GM12801 (cell line): ENCODE data around the gene RHBDL1.

ENCODE experiments used
- TF ChIP-seq, protein P1 (sequence below): IDR thresholded peaks from one replicate; pipeline ENCODE4 v1.5.1; 2011; ENCODE audit warnings: control low read depth; ENCODE audit not compliant: insufficient read length; ENCODE audit errors: extremely low read depth

Gene RHBDL1

DNA sequence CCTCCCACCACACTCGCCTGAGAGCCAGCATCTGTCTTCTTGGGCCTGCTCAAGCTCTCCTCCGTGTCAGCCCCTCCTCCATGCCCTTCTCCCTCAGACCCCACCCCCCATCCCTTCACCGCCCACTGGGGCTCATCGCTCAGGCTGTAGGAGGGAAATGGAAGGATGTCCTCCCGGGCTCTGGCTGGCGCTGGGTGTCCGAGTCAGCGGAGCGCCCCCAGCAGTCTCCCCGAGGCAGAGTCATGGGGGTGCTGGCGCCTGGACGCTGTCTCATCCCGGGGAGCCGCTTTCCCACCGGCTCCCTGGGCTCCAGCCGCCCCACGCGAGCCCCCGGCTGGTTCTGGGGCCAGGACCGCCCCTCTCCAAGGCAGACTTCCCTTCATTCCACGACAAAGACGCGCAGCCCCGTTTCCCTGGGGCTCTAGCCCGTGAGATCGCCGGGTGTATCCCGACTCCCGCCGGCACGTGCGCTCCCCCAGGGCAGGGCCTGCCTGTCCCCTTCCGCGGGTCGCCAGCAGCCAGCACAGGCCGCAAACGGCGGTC is 45.0 kb downstream of the RHBDL1 start:
- TF ChIP-seq, protein P1, sequence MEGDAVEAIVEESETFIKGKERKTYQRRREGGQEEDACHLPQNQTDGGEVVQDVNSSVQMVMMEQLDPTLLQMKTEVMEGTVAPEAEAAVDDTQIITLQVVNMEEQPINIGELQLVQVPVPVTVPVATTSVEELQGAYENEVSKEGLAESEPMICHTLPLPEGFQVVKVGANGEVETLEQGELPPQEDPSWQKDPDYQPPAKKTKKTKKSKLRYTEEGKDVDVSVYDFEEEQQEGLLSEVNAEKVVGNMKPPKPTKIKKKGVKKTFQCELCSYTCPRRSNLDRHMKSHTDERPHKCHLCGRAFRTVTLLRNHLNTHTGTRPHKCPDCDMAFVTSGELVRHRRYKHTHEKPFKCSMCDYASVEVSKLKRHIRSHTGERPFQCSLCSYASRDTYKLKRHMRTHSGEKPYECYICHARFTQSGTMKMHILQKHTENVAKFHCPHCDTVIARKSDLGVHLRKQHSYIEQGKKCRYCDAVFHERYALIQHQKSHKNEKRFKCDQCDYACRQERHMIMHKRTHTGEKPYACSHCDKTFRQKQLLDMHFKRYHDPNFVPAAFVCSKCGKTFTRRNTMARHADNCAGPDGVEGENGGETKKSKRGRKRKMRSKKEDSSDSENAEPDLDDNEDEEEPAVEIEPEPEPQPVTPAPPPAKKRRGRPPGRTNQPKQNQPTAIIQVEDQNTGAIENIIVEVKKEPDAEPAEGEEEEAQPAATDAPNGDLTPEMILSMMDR: no peak

DNA sequence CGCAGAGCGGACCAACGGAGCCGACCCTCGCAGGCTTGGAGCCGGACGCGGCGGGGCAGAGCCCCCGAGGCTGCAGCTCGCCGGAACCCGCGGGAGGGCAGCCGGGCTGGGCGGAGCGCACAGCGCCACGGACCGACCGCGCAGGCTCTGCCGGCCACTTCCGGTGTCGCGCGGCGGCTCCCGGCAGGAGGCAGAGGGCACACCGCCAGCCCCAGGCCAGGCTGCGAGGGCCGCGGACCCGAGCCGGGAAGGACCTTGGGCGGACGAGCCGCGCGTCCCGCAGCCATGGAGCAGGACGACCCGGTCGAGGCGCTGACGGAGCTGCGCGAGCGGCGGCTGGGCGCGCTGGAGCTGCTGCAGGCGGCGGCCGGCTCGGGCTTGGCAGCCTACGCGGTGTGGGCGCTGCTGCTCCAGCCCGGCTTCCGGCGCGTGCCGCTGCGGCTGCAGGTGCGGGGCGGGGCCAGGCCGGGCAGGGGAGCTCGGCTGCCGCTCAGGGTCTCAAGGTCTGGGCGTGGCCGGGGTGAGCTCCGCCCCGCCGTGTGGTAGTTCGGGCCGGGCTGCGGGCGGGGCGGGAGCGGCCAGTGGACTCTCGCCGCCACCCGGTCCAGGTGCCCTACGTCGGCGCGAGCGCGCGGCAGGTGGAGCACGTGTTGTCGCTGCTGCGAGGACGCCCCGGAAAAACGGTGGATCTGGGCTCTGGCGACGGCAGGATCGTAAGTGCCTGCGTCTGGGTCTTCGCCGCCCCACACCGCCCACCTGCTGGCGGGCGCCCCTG is 45.7 kb downstream of the RHBDL1 start, which contains the start of gene ANTKMT:
ANTKMT (plus strand) TSS at position 157 of the 775 bp plus-strand sequence; CDS start at position 286, 129 bp downstream.
- TF ChIP-seq, protein P1: no peak

DNA sequence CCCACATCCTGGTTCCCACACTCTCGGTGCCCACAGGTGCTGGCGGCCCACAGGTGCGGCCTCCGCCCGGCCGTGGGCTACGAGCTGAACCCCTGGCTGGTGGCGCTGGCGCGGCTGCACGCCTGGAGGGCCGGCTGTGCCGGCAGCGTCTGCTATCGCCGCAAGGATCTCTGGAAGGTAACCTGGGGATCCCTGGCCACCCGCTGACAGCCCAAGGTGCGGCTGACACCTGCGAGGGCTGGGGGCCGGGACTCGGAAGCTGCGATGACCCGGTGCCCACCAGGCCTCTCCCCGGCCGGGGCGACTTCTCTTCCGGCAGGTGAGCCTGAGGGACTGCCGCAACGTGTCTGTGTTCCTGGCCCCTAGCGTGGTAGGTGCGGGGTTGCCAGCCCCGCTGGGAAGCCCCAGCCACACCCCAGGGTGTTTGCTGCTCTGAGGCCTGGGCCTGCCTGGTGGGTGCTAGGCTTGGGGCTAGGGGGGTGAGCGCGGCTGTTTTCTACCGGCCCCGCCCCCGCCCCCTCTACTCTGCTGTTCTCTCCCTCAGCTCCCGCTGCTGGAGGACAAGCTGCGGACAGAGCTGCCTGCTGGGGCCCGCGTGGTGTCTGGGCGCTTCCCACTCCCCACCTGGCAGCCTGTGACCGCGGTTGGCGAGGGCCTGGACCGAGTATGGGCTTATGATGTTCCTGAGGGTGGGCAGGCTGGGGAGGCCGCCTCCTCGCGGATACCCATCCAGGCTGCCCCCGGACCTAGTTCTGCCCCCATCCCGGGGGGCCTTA is 46.5 kb downstream of the RHBDL1 start:
- TF ChIP-seq, protein P1: no peak

DNA sequence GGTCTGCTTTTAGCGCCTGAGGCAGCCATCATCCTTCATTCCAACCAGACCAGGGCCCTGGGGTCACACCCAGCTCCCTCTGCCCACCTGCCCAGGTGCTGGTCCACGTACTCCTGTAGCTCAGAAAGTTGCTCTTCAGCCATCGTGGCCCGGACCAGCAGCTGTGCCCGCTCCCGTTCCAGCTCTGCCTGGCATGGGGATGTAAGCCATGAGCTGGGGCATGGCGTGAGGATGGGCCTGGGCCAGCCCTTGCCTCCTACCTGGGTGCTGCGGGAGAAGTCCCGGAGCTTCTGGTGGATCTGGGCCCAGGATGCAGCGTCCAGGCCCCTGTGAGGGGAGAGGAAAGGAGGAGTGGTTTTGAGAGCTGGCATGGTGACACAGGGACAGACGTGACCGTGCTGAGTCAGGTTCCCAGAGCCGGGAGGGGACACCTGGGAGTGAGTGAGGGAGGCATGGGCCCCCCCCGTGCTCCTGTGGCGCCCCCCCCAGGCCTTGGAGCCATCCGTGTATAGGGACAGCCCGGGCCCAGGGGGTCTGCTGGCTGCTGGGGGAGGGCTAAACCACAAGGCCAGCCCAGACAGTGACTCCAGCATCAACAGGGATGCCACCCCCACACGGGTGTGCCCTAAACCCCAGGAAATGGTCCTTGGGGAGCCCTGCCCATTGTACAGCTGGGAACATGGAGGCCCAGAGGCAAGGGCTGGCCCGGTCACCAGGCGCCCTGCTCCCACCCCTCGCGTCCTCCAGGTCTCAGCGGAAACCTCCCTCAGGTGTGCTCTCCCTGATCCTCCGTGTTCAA is 47.6 kb downstream of the RHBDL1 start:
- TF ChIP-seq, protein P1: no peak

DNA sequence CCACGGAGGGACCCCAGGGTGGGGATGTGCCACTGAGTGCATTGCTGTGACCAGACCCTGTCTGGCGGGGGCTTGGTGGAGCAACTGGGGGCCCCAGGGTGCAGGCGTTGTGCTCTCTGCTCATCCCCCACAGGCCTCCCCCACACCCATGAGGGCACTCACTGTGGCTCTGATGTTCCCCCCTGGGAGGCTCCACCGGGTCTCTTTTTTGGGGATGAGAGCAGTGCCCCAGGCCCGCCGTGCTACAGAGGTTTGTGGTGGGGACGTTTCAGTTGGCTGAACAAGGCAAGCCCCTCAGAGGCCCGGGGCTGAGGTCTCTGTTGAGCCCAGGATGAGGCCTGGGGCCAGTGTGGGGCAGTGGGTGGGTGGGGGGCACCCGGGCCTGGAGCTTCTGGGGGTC is 48.2 kb downstream of the RHBDL1 start:
- TF ChIP-seq, protein P1: no peak

DNA sequence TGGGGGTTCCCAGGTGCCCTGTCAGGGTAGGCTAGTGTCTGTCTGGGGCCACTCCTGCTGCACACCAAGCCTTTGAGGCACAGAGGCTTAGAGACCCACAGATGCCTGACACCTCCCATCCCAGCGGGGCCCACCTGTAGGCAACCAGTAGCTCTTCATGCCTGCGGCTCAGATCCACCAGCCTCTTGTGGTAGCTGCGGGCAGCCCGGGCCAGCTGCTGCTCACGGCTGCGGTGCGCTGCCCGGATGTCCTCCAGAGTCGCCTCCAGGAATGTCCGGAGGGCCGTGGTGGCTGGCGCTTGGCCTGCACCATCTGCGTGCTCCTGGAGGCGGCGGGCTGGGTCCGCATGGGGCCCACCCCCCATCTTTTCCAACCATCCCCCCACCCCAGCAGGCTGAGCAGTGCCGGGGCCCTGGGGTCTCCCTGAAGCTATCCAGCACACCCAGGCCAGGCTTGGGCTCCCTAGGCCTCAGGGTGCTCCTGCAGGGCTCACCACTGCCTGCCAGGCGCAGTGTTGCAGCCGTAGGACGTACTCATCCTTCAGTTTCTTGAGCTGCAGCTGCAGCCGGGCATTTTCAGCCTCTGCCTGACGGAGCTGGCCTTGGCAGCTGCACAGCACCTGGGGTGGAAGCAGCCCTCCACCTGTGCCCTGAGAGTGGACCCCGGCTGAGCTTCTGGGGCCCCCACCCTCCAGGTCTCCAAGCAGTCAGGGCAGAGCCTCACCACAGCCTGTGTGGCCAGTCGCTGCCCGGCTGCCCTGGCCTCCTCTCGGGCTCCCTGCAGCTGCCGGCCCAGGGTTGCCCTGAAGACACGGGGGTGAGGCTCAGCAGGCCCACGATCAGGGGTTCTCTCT is 48.9 kb downstream of the RHBDL1 start:
- TF ChIP-seq, protein P1: no peak
